ENCODE data around the gene CENPM. TPM values are rescaled to one million over a fixed set of nuclear protein-coding genes. Genes with fewer than 3 reads are reported as not detected.

CENPM gene
- total RNA-seq, result 10 to 100 TPM in 2 of 4 donors, 1 to 10 TPM in 2; 5.9 to 20.2 (median 9.1) TPM

GRCh38 chr22:41946629-41947423 lies at the start of gene CENPM:
CENPM (minus strand) TSS chr22:41947152; CDS start chr22:41947076, 76 bp downstream.
- H3K4me3 ChIP-seq (ENCODE audit: low read depth, poor library complexity, severe bottlenecking), result peak within 1 kb of the TSS; percentile 40
- peak; percentile 92 to 97 for DNase-seq (ENCODE audit: low spot score in 2 of 2)
- TF ChIP-seq POLR2A (IDR thresholded peaks at IDR 0.05) (no peak), CTCF (IDR thresholded peaks at IDR 0.05) (no peak)
- WGBS, 2 donors, result 2 to 6% methylated on average over 14 to 28 of the region's 56 CpGs
- intact Hi-C loops (cut with DNase I; ENCODE audit: low total_unique reads), result loop anchor here (10.0 kb wide), 2 partner anchors 122 to 252 kb away; partner anchors contain the start of gene MEI1

GRCh38 chr22:41995211-41995610 lies 48.3 kb upstream of the CENPM start:
- 68 to 80% methylated on average over 3 of the region's 3 CpGs for WGBS, 2 donors
- TF ChIP-seq POLR2A (IDR thresholded peaks at IDR 0.05) (no peak), CTCF (IDR thresholded peaks at IDR 0.05) (no peak)
- peak in 1 of 2 donors; percentile 42 for DNase-seq (ENCODE audit: low spot score in 2 of 2)
- intact Hi-C loops (cut with DNase I; ENCODE audit: low total_unique reads), result no loop called here
- H3K4me3 ChIP-seq (ENCODE audit: low read depth, poor library complexity, severe bottlenecking), result no peak overlapping the region

- intact Hi-C loops (cut with DNase I; ENCODE audit: low total_unique reads), result no loop called here
- DNase-seq (ENCODE audit: low spot score in 2 of 2), result peak in 1 of 2 donors; percentile 60
- no peak overlapping the region for H3K4me3 ChIP-seq (ENCODE audit: low read depth, poor library complexity, severe bottlenecking)
- WGBS, 2 donors, result 92 to 96% methylated on average over 5 of the region's 5 CpGs
- TF ChIP-seq CTCF (IDR thresholded peaks at IDR 0.05) (no peak), POLR2A (IDR thresholded peaks at IDR 0.05) (no peak)
Observed at GRCh38 chr22:41992496-41992895, 45.5 kb upstream of the CENPM start.

GRCh38 chr22:41991111-41991510 lies 44.2 kb upstream of the CENPM start:
- 94 to 96% methylated on average over 7 of the region's 7 CpGs for WGBS, 2 donors
- DNase-seq (ENCODE audit: low spot score in 2 of 2), result peak in 1 of 2 donors; percentile 45

DNA sequence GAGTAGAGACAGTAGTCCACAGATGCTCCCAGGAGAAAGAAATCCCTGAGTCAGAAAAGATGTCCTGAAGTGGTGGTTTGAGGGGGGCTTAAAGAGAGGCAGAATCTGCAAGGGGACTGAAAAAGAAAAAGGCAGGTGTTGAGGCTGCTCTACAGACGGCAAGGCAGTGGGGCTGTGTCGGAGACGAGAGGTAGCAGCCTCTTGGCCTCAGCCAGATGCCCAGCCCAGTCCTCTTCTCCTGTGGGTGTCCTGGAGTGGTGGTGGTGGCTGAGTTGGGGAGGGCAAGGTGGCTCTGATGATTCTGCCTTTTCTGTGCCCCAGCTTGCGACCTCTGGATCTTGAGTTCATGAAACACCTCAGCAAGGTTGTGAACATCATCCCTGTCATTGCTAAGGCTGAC lies 42.3 kb upstream of the CENPM start:
- WGBS, 2 donors, result 83 to 93% methylated on average over 4 of the region's 4 CpGs
- no peak for TF ChIP-seq POLR2A (IDR thresholded peaks at IDR 0.05)
- no peak for TF ChIP-seq CTCF (IDR thresholded peaks at IDR 0.05)
- intact Hi-C loops (cut with DNase I; ENCODE audit: low total_unique reads), result no loop called here
- DNase-seq (ENCODE audit: low spot score in 2 of 2), result no peak
- no peak overlapping the region for H3K4me3 ChIP-seq (ENCODE audit: low read depth, poor library complexity, severe bottlenecking)

More at GRCh38 chr22:41991111-41991510, 44.2 kb upstream of the CENPM start:
- intact Hi-C loops (cut with DNase I; ENCODE audit: low total_unique reads), result no loop called here
- H3K4me3 ChIP-seq (ENCODE audit: low read depth, poor library complexity, severe bottlenecking), result no peak overlapping the region
- TF ChIP-seq POLR2A (IDR thresholded peaks at IDR 0.05), result no peak
- no peak for TF ChIP-seq CTCF (IDR thresholded peaks at IDR 0.05)
